ENCODE measurements around the gene FLT3.

Gene FLT3

GRCh38 chr13:27971776-27972477 lies 128.4 kb downstream of the FLT3 start:
- Histone ChIP-seq H3F3A (ENCODE audit: insufficient read depth, low read length) (no peaks in the 10 kb centered on the region), H3K4me2 (ENCODE audit: low read depth, low read length) (no peak overlapping the region), H3K27me3 (replicated peaks; ENCODE audit: insufficient read depth, low read length) (peaks cover 18% of the 10 kb centered on the region), H3K9me2 (replicated peaks; ENCODE audit: insufficient read depth, low read length) (no peaks in the 10 kb centered on the region), H3K9ac (ENCODE audit: low read length) (no peak overlapping the region), H3K27ac (ENCODE audit: low read length) (no peak overlapping the region), H3K36me3 (replicated peaks; ENCODE audit: insufficient read depth, low read length) (no peaks in the 10 kb centered on the region), H3K79me2 (ENCODE audit: low read length) (no peaks in the 10 kb centered on the region), H3K4me1 (ENCODE audit: low read length) (no peaks in the 10 kb centered on the region), H3K9me3 (replicated peaks; ENCODE audit: insufficient read depth, low read length) (no peaks in the 10 kb centered on the region), H4K20me1 (ENCODE audit: insufficient read depth, low read length) (no peaks in the 10 kb centered on the region), H3K4me3 (ENCODE audit: low read length) (no peak overlapping the region), H2AFZ (ENCODE audit: low read length) (no peak overlapping the region)
- TF ChIP-seq CTCF (IDR thresholded peaks at IDR 0.05; ENCODE audit: low read length): no peak
- no peak for TF ChIP-seq EZH2 (optimal IDR thresholded peaks at IDR 0.05; ENCODE audit: low read depth, low read length)
- TF ChIP-seq EZH2phosphoT487 (IDR thresholded peaks at IDR 0.05; ENCODE audit: low read length): no peak
- DNase-seq: no peak

GRCh38 chr13:27971236-27971645 lies 129.1 kb downstream of the FLT3 start:
- H3K27me3 ChIP-seq (replicated peaks; ENCODE audit: insufficient read depth, low read length): peaks cover 18% of the 10 kb centered on the region
- no peaks in the 10 kb centered on the region for H3F3A ChIP-seq (ENCODE audit: insufficient read depth, low read length)
- H3K36me3 ChIP-seq (replicated peaks; ENCODE audit: insufficient read depth, low read length): no peaks in the 10 kb centered on the region
- H3K9me2 ChIP-seq (replicated peaks; ENCODE audit: insufficient read depth, low read length): no peaks in the 10 kb centered on the region
- TF ChIP-seq CTCF (IDR thresholded peaks at IDR 0.05; ENCODE audit: low read length) (no peak), EZH2phosphoT487 (IDR thresholded peaks at IDR 0.05; ENCODE audit: low read length) (no peak), EZH2 (optimal IDR thresholded peaks at IDR 0.05; ENCODE audit: low read depth, low read length) (no peak)
- H4K20me1 ChIP-seq (ENCODE audit: insufficient read depth, low read length): no peaks in the 10 kb centered on the region
- H3K79me2 ChIP-seq (ENCODE audit: low read length): no peaks in the 10 kb centered on the region
- no peaks in the 10 kb centered on the region for H3K9me3 ChIP-seq (replicated peaks; ENCODE audit: insufficient read depth, low read length)
- no peak overlapping the region for H3K4me3 ChIP-seq (ENCODE audit: low read length)
- no peaks in the 10 kb centered on the region for H3K4me1 ChIP-seq (ENCODE audit: low read length)
- no peak overlapping the region for H2AFZ ChIP-seq (ENCODE audit: low read length)
- no peak for DNase-seq
- no peak overlapping the region for H3K4me2 ChIP-seq (ENCODE audit: low read depth, low read length)
- no peak overlapping the region for H3K9ac ChIP-seq (ENCODE audit: low read length)
- no peak overlapping the region for H3K27ac ChIP-seq (ENCODE audit: low read length)

- H3K9me2 ChIP-seq (replicated peaks; ENCODE audit: insufficient read depth, low read length): no peaks in the 10 kb centered on the region
- H3K4me2 ChIP-seq (ENCODE audit: low read depth, low read length): no peak overlapping the region
- H3K9ac ChIP-seq (ENCODE audit: low read length): no peak overlapping the region
- no peaks in the 10 kb centered on the region for H3K9me3 ChIP-seq (replicated peaks; ENCODE audit: insufficient read depth, low read length)
- DNase-seq: no peak
- no peak overlapping the region for H3K4me3 ChIP-seq (ENCODE audit: low read length)
- no peaks in the 10 kb centered on the region for H3F3A ChIP-seq (ENCODE audit: insufficient read depth, low read length)
- no peaks in the 10 kb centered on the region for H4K20me1 ChIP-seq (ENCODE audit: insufficient read depth, low read length)
- H3K27ac ChIP-seq (ENCODE audit: low read length): no peak overlapping the region
- H3K4me1 ChIP-seq (ENCODE audit: low read length): no peaks in the 10 kb centered on the region
- TF ChIP-seq EZH2 (optimal IDR thresholded peaks at IDR 0.05; ENCODE audit: low read depth, low read length) (no peak), CTCF (IDR thresholded peaks at IDR 0.05; ENCODE audit: low read length) (no peak), EZH2phosphoT487 (IDR thresholded peaks at IDR 0.05; ENCODE audit: low read length) (no peak)
- peaks cover 18% of the 10 kb centered on the region for H3K27me3 ChIP-seq (replicated peaks; ENCODE audit: insufficient read depth, low read length)
- no peaks in the 10 kb centered on the region for H3K79me2 ChIP-seq (ENCODE audit: low read length)
- no peak overlapping the region for H2AFZ ChIP-seq (ENCODE audit: low read length)
- no peaks in the 10 kb centered on the region for H3K36me3 ChIP-seq (replicated peaks; ENCODE audit: insufficient read depth, low read length)
Observed at GRCh38 chr13:27970382-27971235, 129.8 kb downstream of the FLT3 start.
